ENCODE measurements around the gene SLC22A4. TPM values are rescaled to one million over a fixed set of nuclear protein-coding genes. Genes with fewer than 3 reads are reported as not detected.
A peak's percentile ranks its signal among the peaks of the same experiment; 100 is the strongest.

The SLC22A4 gene
- total RNA-seq, 2 donors from 2014 or later = 1.3 to 8.3 TPM

DNA sequence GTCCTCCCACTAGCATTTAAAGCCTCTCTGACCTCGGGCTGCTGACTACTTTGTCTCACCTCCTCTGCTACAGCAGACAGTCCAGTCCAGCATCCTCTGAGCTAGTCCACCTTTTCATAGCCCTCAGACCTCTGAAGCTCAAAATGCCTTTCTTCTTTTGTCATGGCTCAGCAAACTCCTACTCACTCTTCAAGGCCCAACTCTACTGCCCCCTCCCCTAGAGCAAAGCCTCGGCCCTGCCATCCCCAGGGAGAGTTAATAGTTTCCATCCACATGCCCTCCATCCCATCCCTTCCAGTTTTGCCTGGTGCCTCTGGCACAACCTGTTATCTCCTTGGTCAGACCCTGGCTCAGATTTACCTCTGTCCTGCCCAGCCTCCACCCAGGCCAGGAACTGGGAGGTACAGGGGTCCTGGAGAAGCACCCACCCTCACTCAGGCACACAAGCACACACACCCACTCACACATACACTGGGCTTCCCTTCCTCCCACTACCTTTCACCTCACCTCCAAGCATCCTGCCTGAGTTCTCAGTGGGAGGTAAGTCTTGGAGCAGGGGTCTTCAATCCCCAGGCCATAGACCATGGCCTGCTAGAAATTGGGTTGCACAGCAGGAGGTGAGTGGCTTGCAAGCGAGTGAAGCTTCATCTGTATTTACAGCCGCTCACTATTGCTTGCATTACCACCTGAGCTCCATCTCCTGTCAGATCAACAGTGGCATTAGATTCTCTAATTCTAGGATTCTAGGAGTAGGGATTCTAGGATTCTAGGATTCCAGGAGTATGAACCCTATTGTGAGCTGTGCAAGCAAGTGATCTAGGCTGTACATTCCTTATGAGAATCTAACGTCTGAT, 18.6 kb upstream of the SLC22A4 start:
- TF ChIP-seq, protein P1, sequence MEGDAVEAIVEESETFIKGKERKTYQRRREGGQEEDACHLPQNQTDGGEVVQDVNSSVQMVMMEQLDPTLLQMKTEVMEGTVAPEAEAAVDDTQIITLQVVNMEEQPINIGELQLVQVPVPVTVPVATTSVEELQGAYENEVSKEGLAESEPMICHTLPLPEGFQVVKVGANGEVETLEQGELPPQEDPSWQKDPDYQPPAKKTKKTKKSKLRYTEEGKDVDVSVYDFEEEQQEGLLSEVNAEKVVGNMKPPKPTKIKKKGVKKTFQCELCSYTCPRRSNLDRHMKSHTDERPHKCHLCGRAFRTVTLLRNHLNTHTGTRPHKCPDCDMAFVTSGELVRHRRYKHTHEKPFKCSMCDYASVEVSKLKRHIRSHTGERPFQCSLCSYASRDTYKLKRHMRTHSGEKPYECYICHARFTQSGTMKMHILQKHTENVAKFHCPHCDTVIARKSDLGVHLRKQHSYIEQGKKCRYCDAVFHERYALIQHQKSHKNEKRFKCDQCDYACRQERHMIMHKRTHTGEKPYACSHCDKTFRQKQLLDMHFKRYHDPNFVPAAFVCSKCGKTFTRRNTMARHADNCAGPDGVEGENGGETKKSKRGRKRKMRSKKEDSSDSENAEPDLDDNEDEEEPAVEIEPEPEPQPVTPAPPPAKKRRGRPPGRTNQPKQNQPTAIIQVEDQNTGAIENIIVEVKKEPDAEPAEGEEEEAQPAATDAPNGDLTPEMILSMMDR (IDR thresholded peaks at IDR 0.05) = no peak
- no peaks in the 10 kb centered on the region for H3K9me3 ChIP-seq
- no peaks in the 10 kb centered on the region for H3K27me3 ChIP-seq
- no peak for DNase-seq
- intact Hi-C loops (cut with DNase I) = loop anchor here (10.0 kb wide), 1 partner anchor 99 kb away; no protein-coding TSS in a partner anchor
- H3K36me3 ChIP-seq = no peaks in the 10 kb centered on the region
- H3K4me3 ChIP-seq = no peak overlapping the region
- H3K4me1 ChIP-seq = peaks cover 14% of the 10 kb centered on the region
- no peak overlapping the region for H3K9ac ChIP-seq (ENCODE audit: low read depth in 2 of 2, low read length in 2 of 2)
- no peak overlapping the region for H3K27ac ChIP-seq

DNA sequence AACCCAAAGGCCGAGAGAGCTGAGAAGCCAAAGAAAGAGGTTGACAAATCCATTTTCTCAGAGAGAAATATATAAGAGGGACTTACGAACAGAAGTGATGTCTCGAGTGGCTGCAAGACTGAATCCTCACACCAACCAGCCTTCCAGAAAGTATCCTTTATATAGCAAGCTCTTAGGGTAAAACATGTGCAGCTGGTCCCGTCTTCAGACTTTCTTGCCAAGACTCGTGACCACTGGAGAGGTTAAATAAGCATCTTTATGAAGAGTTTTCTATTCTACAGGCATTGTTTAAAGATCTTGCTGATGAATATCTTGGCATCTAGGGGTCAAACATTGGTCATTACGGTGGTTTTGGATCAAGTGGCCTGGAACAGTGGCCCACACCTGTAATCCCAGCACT, 16.9 kb upstream of the SLC22A4 start:
- Histone ChIP-seq H3K4me3 (no peak overlapping the region), H3K4me1 (peaks cover 14% of the 10 kb centered on the region), H3K27ac (peak overlapping the region; percentile 60), H3K36me3 (no peaks in the 10 kb centered on the region), H3K27me3 (no peaks in the 10 kb centered on the region), H3K9ac (ENCODE audit: low read depth in 2 of 2, low read length in 2 of 2) (peak overlapping the region in 1 of 2 donors; percentile 16), H3K9me3 (no peaks in the 10 kb centered on the region)
- no peak for DNase-seq
- TF ChIP-seq, protein P1 (IDR thresholded peaks at IDR 0.05) = no peak
- intact Hi-C loops (cut with DNase I) = loop anchor here (10.0 kb wide), 1 partner anchor 98 kb away; no protein-coding TSS in a partner anchor

- intact Hi-C loops (cut with DNase I) = loop anchor here (10.0 kb wide), 1 partner anchor 97 kb away; no protein-coding TSS in a partner anchor
- peak overlapping the region in 1 of 2 donors; percentile 16 for H3K9ac ChIP-seq (ENCODE audit: low read depth in 2 of 2, low read length in 2 of 2)
- no peak for DNase-seq
- no peaks in the 10 kb centered on the region for H3K36me3 ChIP-seq
- H3K4me3 ChIP-seq = no peak overlapping the region
- TF ChIP-seq, protein P1 (IDR thresholded peaks at IDR 0.05) = no peak
- H3K9me3 ChIP-seq = no peaks in the 10 kb centered on the region
- H3K27me3 ChIP-seq = no peaks in the 10 kb centered on the region
- H3K4me1 ChIP-seq = peaks cover 14% of the 10 kb centered on the region
- H3K27ac ChIP-seq = peak overlapping the region; percentile 60
Observed at GRCh38 chr5:132277971-132278853, 16.0 kb upstream of the SLC22A4 start.

DNA sequence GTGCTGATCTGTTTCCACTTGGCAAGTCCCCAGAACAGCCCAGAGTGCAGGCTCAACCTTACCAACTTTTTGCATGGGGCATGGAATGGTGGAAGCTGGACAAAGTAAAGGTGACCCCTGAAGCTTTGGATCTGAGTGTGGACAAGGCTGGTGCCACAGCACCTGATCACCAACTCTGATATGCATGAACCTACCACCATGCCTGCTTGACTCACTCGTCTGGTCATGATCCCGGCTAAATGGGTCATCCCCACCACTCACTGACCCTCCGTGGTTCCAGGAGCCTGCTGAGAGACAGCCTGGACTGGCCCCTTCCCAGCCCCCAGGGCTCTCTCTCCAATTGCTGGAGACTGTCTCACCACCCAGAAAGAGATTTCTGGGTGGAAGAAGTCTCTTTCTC, 14.4 kb upstream of the SLC22A4 start:
- Histone ChIP-seq H3K36me3 (no peaks in the 10 kb centered on the region), H3K27me3 (no peaks in the 10 kb centered on the region), H3K9ac (ENCODE audit: low read depth in 2 of 2, low read length in 2 of 2) (no peak overlapping the region), H3K27ac (no peak overlapping the region), H3K4me1 (peaks cover 11% of the 10 kb centered on the region), H3K4me3 (no peak overlapping the region), H3K9me3 (no peaks in the 10 kb centered on the region)
- intact Hi-C loops (cut with DNase I) = loop anchor here (10.0 kb wide), 1 partner anchor 95 kb away; no protein-coding TSS in a partner anchor
- DNase-seq = no peak
- TF ChIP-seq, protein P1 (IDR thresholded peaks at IDR 0.05) = no peak
